Measurements from ENCODE around the gene ZNF630.
"Not testable (repeated sequence)": the region's sequence is repeated elsewhere in the genome, so short reads cannot be mapped to it uniquely, and the experiment has no call there.

The ZNF630 gene

DNA sequence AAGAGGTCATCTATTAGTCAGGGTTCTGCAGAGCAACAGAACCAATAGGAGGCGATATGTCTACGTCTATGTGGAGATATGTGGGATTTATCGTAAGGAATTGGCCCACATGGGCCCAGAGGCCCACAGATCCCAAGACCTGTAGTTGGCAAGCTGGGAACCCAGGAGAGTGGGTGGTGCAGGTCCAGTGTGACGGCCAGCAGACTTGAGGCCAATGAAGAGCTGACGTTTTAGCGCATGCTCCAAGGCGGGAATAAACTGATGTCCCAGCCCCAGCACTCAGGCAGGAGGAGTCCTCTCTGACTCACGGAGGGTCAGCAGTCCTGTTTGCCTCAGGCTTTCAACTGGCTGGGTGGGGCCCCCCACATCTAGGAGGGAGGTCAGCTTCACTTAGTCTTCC lies 43.3 kb downstream of the ZNF630 start:
- DNase-seq (ENCODE audit: low spot score): no peak

DNA sequence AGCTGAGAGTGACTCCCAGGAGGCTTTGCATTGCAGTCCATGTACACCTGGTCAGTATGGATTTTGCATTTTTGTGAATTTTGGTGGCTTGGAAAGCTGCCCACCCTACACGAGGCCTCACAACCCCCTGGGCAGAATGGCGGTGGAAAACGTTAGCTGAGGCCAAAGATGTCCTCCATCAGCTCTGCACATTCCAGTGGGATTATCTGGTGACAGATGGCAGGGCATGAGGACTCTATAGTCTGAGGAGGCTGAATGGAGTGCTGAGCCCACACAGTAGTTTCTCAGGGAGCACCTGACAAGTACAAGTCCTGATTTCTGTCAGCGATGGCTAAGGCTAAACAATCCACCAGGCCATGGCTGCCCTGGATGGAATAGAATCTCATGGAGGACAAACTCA lies 43.9 kb downstream of the ZNF630 start:
- not testable (repeated sequence) for DNase-seq (ENCODE audit: low spot score)

DNA sequence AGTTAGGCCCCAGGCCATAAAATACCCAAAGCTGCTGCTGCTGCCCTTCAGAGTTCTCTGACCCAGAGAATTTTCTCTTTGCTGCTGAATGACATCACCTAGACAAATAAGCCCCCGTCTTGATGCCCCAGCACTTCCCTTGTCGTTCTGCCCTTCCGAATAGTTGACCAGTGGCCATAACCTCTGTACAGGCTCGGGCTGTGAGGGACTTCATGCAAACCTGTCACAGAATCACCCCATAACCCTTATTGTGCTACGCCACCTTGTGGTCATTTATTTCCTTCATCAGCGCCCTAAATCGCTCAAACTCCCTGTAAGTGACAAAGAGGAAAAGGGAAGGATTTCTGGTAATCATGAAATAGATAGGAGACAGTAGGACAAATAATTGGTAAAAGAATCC lies 45.9 kb downstream of the ZNF630 start:
- peak; percentile 48 for DNase-seq (ENCODE audit: low spot score)

DNA sequence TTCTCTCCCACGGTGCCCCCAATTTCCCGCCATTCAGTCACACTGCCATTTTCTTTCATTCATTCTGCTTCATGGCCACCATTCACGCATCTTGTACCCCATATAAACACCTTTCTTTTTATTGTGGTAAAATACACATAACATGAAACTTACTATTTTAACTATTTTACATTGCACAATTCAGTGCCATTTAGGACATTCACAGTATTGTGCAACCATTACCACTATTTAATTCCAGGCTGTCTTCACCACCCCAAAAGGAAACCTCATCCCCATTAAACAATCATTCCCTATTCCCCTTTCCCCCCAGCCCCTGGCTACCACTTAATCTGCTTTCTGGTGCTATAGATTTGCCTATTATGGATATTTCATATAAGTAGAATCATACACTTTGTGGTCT lies 48.7 kb downstream of the ZNF630 start:
- no peak for DNase-seq (ENCODE audit: low spot score)

DNA sequence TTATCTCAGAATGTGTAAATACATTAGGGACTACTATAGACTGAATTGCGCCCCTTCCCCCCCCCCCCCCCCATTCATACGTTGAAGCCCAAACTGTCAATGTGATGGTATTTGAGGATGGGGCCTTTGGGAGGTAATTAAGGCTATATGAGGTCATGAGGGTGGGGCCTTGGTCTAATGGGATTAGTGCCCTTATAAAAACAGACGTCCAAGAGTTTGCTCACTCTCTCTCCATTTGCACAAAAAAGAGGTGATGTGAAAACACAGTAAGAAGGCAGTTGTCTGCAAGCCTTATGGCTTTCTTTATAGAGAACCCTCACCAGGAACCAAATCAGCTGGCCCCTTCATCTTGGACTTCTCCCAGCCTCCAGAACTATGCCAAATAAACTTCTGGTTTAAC lies 49.3 kb downstream of the ZNF630 start:
- DNase-seq (ENCODE audit: low spot score): no peak

- peak; percentile 67 for DNase-seq (ENCODE audit: low spot score)
Measured at GRCh38 chrX:48021026-48021900, 50.2 kb downstream of the ZNF630 start.

GRCh38 chrX:48020472-48020871 lies 51.0 kb downstream of the ZNF630 start:
- not testable (repeated sequence) for DNase-seq (ENCODE audit: low spot score)

GRCh38 chrX:48019892-48020291 lies 51.5 kb downstream of the ZNF630 start:
- not testable (repeated sequence) for DNase-seq (ENCODE audit: low spot score)

DNA sequence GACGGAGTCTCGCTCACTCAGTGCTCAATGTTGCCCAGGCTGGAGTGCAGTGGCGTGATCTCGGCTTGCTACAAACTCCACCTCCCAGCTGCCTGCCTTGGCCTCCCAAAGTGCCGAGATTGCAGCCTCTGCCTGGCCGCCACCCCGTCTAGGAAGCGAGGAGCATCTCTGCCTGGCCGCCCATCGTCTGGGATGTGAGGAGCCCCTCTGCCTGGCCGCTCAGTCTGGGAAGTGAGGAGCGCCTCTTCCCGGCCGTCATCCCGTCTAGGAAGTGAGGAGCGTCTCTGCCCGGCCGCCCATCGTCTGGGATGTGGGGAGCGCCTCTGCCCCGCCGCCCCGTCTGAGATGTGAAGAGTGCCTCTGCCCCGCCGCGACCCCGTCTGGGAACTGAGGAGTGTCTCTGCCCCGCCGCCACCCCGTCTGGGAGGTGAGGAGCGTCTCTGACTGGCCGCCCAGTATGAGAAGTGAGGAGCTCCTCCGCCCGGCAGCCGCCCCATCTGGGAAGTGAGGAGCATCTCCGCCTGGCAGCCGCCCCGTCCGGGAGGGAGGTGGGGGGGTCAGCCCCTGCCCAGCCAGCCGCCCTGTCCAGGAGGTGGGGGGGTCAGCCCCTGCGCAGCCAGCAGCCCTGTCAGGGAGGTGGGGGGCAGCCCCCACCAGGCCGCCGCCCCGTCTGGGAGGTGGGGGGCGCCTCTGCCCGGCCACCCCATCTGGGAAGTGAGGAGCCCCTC lies 54.7 kb downstream of the ZNF630 start:
- not testable (repeated sequence) for DNase-seq (ENCODE audit: low spot score)

DNA sequence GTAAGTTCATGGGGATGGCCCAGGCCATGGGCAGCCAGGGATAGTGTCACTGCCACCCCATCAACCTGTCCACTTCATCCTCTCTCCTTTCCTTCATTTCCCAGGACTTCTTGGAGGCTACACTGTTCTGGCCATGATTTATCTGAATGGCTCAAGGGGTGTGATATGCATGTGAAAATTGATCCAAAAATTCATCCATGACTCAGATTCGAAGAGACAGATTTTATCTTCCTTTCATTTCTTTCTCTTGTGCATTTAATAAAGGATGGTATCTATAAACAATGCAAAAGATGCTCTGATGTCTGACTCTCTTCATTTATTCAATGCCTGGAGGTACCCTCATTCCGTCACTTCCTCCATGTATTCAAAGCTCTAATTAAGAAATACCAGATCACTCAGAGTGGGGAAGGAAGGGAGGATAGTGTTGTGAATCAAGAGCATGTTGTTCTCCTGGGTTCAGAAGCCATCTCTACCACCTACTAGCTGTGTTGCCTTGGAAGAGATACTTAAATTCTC lies 61.9 kb downstream of the ZNF630 start:
- not testable (repeated sequence) for DNase-seq (ENCODE audit: low spot score)

Measured in kidney capillary endothelial cell (primary cell).